ENCODE results near the gene LAIR2. TPM values are rescaled to one million over a fixed set of nuclear protein-coding genes. Genes with fewer than 3 reads are reported as not detected.
"Not testable (repeated sequence)": the region's sequence is repeated elsewhere in the genome, so short reads cannot be mapped to it uniquely, and the experiment has no call there.

Gene LAIR2
- total RNA-seq, 1 donor: 2.8 TPM

DNA sequence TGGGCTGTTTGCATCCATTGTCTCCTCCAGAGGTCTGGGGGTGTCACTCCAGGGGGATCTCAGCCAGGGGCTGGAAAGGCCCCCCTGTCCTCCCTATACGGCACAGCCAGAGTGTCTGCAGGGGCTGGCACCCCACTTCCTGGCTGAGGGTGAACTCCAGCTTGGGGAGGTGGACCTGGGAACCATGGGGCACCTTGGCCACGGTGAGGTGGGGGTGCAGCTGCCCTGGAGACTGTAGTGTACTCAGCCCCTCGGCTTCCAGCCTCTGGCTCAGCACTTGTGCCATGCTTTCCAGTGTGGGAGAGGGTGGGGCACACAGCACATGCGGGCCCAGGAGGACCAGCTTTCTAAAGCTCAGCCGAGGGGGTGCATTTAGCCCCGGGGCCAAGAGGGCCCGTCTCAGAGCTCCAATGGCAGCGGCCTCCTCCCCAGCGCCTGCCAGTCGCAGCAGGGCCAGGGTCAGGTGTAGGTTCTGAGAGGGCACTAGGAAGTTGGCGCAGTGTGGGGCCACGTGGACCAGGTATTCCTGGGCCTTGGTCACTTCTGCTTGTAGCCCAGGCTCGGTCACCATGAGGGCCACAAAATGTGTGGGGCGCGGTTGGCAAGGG, 40.5 kb upstream of the LAIR2 start:
- Histone ChIP-seq H3K4me1 (ENCODE audit: insufficient read depth, low read length) (peaks cover 33% of the 10 kb centered on the region), H3K27me3 (ENCODE audit: insufficient read depth, low read length) (no peaks in the 10 kb centered on the region), H3K4me3 (ENCODE audit: low read length) (no peak overlapping the region), H3K9me3 (ENCODE audit: low read depth, low read length) (no peaks in the 10 kb centered on the region)

DNA sequence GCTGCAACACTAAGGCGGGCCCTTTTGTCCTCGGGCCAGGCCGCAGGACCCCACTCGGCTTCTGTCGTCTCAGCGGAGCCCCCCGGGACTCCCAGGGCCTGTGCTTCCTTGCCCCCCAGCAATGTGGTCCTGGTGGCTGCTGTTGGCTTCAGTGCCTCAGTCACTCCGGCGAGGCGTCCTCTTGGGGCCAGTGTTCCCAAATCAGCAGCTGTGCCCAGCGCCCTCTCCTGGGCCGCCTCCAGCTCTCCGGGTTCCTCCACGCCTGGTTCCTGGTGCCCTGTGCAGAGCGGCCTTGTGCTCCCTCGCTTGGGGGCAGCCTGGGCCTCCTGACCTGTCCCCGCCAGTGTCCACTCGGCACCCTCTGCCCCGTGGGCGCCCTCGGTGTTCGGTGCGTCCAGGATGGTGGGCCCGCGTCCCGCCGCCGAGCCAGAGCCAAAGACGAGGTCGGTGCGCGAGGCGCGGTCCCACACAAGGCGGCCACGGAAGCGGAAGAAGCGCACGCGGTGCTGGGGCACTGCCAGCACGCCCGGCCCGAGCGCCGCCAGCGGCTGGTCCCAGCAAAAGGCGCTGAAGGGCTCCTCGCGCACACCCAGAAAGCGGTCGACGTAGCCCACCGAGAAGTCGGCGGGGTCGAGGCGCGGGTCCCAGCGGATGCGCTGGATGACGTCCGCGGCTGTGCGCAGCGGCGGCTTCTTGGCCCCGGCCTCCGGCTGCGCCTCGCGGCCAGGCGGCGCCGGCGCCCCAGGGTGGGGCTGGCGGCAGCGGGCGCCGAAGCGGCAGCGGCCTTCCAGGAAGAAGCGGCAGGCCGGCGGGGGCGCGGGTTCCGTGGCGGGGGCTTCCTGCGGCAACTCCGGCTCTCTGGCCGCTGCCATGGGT, 39.7 kb upstream of the LAIR2 start:
- peaks cover 2% of the 10 kb centered on the region for H3K27me3 ChIP-seq (ENCODE audit: insufficient read depth, low read length)
- no peaks in the 10 kb centered on the region for H3K9me3 ChIP-seq (ENCODE audit: low read depth, low read length)
- peaks cover 33% of the 10 kb centered on the region for H3K4me1 ChIP-seq (ENCODE audit: insufficient read depth, low read length)
- H3K4me3 ChIP-seq (ENCODE audit: low read length): peak overlapping the region; percentile 61

DNA sequence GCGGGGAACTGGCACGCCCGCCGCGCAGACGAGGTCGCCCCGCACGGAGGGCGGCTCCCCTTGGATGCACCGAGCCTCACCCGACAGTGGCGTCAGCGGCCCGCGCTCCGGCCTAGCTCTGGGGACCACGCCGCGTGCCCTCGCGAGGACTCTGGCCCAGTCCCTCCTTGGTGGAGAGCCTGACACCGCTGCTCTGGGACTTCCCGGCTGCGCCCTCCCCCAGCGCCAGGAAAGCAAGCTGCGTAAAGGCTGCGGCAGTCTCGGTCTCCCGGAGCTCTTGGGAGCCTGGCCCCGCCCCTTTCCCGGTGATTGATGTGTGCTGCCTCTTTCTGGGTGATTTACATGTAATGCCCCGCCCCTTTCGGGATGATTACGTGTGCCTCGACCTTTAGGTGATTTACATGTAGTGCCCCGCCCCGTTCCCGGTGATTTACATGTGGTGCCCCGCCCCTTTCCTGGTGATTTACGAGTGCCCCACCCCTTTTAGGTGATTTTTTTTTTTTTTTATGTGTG, 39.0 kb upstream of the LAIR2 start, which contains the start of gene LENG9:
LENG9 (minus strand) TSS at position 248 of the 513 bp plus-strand sequence. CDS start 252 bp downstream, outside the sequence.
- Histone ChIP-seq H3K4me3 (ENCODE audit: low read length) (peak within 1 kb of the TSS; percentile 61), H3K4me1 (ENCODE audit: insufficient read depth, low read length) (peaks cover 33% of the 10 kb centered on the region), H3K9me3 (ENCODE audit: low read depth, low read length) (no peaks in the 10 kb centered on the region), H3K27me3 (ENCODE audit: insufficient read depth, low read length) (peaks cover 6% of the 10 kb centered on the region)

- H3K9me3 ChIP-seq (ENCODE audit: low read depth, low read length): no peaks in the 10 kb centered on the region
- H3K4me1 ChIP-seq (ENCODE audit: insufficient read depth, low read length): peaks cover 33% of the 10 kb centered on the region
- H3K27me3 ChIP-seq (ENCODE audit: insufficient read depth, low read length): peaks cover 7% of the 10 kb centered on the region
- H3K4me3 ChIP-seq (ENCODE audit: low read length): peak overlapping the region; percentile 61
Observed at GRCh38 chr19:54464044-54464629, 38.5 kb upstream of the LAIR2 start.

- Histone ChIP-seq H3K9me3 (ENCODE audit: low read depth, low read length) (no peaks in the 10 kb centered on the region), H3K4me1 (ENCODE audit: insufficient read depth, low read length) (peaks cover 33% of the 10 kb centered on the region), H3K4me3 (ENCODE audit: low read length) (peak overlapping the region; percentile 61), H3K27me3 (ENCODE audit: insufficient read depth, low read length) (peaks cover 13% of the 10 kb centered on the region)
Observed at GRCh38 chr19:54464630-54465425, 37.8 kb upstream of the LAIR2 start.

- no peaks in the 10 kb centered on the region for H3K9me3 ChIP-seq (ENCODE audit: low read depth, low read length)
Observed at GRCh38 chr19:54465426-54466109, 37.1 kb upstream of the LAIR2 start.

DNA sequence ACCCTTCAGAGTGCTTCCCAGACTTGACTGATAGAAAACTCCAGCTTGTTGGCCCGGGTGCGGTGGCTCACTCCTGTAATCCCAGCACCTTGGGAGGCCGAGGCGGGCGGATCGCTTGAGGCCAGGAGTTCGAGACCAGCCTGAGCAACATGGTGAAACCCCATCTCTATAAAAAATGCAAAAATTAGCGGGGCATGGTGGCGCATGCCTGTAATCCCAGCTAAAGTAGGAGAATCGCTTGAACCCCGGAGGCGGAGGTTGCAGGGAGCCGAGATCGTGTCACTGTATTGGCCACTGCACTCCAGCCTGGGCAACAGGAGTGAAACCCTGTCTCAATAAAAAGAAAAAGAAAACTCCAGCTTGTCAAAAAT, 36.5 kb upstream of the LAIR2 start:
- peaks cover 26% of the 10 kb centered on the region for H3K27me3 ChIP-seq (ENCODE audit: insufficient read depth, low read length)
- H3K4me3 ChIP-seq (ENCODE audit: low read length); H3K9me3 ChIP-seq (ENCODE audit: low read depth, low read length): not testable (repeated sequence)
- peaks cover 36% of the 10 kb centered on the region for H3K4me1 ChIP-seq (ENCODE audit: insufficient read depth, low read length)

More at GRCh38 chr19:54465426-54466109, 37.1 kb upstream of the LAIR2 start:
- Histone ChIP-seq H3K27me3 (ENCODE audit: insufficient read depth, low read length) (peaks cover 21% of the 10 kb centered on the region), H3K4me3 (ENCODE audit: low read length) (no peak overlapping the region), H3K4me1 (ENCODE audit: insufficient read depth, low read length) (peaks cover 33% of the 10 kb centered on the region)

- peaks cover 43% of the 10 kb centered on the region for H3K27me3 ChIP-seq (ENCODE audit: insufficient read depth, low read length)
- no peaks in the 10 kb centered on the region for H3K9me3 ChIP-seq (ENCODE audit: low read depth, low read length)
- H3K4me1 ChIP-seq (ENCODE audit: insufficient read depth, low read length): peaks cover 15% of the 10 kb centered on the region
- no peak overlapping the region for H3K4me3 ChIP-seq (ENCODE audit: low read length)
Observed at GRCh38 chr19:54469496-54469934, 33.1 kb upstream of the LAIR2 start.

DNA sequence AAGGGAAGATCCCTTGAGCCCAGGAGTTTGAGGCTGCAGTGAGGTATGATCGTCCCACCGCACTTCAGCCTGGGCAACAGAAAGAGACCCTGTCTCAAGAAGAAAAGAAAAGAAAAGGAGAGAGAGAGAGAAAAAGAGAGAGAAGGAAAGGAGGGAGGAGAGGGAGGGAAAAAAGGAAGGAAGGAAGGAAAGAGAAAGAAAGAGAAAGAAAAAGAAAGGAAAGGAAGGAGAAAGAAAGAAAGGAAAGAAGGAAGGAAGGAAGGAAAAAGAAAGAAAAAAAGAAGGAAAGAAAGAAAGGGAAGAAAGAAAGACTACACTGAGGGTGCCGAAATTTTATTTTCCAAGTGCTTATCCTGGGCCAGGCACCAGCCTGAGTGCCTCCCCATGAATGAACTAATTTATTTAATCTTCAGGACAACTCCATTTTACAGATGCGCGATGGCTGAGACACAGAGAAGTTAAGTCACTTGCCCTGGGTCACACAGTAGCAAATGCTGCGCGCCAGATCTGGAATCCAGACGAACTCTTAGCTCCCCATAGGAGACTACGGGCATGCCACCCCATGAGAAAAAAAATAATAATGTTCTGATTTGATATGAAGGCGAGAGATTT, 32.2 kb upstream of the LAIR2 start:
- Histone ChIP-seq H3K9me3 (ENCODE audit: low read depth, low read length) (no peaks in the 10 kb centered on the region), H3K27me3 (ENCODE audit: insufficient read depth, low read length) (peaks cover 48% of the 10 kb centered on the region), H3K4me1 (ENCODE audit: insufficient read depth, low read length) (peaks cover 11% of the 10 kb centered on the region), H3K4me3 (ENCODE audit: low read length) (no peak overlapping the region)

DNA sequence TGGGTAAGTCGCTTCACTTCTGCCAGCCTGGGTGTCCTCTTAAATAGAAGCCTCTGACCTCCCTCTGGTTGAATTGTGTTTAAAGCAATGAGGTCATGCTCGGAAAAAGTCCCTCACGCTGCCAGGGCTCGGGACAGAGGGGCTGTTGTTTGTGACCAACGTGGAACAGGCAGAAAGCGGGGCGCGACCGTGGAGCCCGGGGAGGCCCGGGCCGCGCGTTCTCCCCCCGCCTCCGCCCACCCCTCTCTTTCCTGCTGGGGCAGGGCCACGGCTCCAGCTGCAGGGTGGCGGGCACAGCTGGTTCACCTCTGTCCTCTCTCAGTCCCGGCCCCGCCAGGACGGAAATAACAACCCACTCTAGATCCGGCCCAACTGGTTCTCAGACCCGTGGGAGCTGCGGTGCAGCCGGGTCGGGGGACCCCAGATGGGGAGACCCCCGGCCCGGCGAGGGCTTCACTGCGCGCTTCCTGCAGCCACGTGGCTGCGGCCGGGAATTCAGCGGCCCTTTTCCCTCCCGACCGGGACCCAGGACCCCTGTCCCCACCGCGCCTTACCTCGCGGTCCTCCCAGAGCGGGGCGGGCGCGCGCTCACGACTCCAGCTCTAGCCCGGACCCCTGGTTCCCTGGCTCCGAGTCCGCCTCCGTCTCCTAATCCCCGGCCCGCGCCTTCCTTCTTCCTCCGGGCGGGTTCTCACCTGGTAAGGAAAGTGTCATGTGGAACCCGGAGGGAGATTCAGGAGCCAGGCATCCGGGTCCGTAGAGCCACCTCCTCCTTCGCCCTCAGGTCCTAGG, 31.4 kb upstream of the LAIR2 start:
- peaks cover 11% of the 10 kb centered on the region for H3K4me1 ChIP-seq (ENCODE audit: insufficient read depth, low read length)
- H3K27me3 ChIP-seq (ENCODE audit: insufficient read depth, low read length): peaks cover 48% of the 10 kb centered on the region
- no peak overlapping the region for H3K4me3 ChIP-seq (ENCODE audit: low read length)
- H3K9me3 ChIP-seq (ENCODE audit: low read depth, low read length): no peaks in the 10 kb centered on the region

GRCh38 chr19:54473071-54473891, 29.4 kb upstream of the LAIR2 start, which contains the start of gene CDC42EP5:
CDC42EP5 (minus strand) TSS chr19:54473296; CDS start chr19:54465547, 7,749 bp downstream.
- Histone ChIP-seq H3K4me3 (ENCODE audit: low read length) (no peak within 1 kb of the TSS), H3K27me3 (ENCODE audit: insufficient read depth, low read length) (peaks cover 59% of the 10 kb centered on the region), H3K4me1 (ENCODE audit: insufficient read depth, low read length) (peaks cover 11% of the 10 kb centered on the region), H3K9me3 (ENCODE audit: low read depth, low read length) (no peaks in the 10 kb centered on the region)

- Histone ChIP-seq H3K4me3 (ENCODE audit: low read length) (no peak overlapping the region), H3K9me3 (ENCODE audit: low read depth, low read length) (no peaks in the 10 kb centered on the region), H3K4me1 (ENCODE audit: insufficient read depth, low read length) (peaks cover 11% of the 10 kb centered on the region), H3K27me3 (ENCODE audit: insufficient read depth, low read length) (peaks cover 63% of the 10 kb centered on the region)
Observed at GRCh38 chr19:54473892-54474372, 28.7 kb upstream of the LAIR2 start.

Measured in mononuclear cell (primary cell).